ENCODE data around the gene WDR46.
A peak's percentile ranks its signal among the peaks of the same experiment; 100 is the strongest.

Gene WDR46

GRCh38 chr6:33314943-33315792, 26.1 kb upstream of the WDR46 start:
- DNase-seq: no peak
- in situ Hi-C loops (cut with HindIII; ENCODE audit: low pct_ligation_motif_present, low pct_unique_long_range_greater_than_20kb, low sequenced_read_pairs): no loop called here

GRCh38 chr6:33314515-33314942, 25.5 kb upstream of the WDR46 start:
- in situ Hi-C loops (cut with HindIII; ENCODE audit: low pct_ligation_motif_present, low pct_unique_long_range_greater_than_20kb, low sequenced_read_pairs): no loop called here
- DNase-seq: peak; percentile 52

- peak; percentile 74 for DNase-seq
- in situ Hi-C loops (cut with HindIII; ENCODE audit: low pct_ligation_motif_present, low pct_unique_long_range_greater_than_20kb, low sequenced_read_pairs): no loop called here
These were observed 24.9 kb upstream of the WDR46 start, which contains the start of gene TAPBP for GRCh38 chr6:33313709-33314514. Gene TAPBP, minus strand, starts transcription at chr6:33314078. Its CDS starts 37 bp downstream, at chr6:33314041.

GRCh38 chr6:33313105-33313708, 24.2 kb upstream of the WDR46 start:
- DNase-seq: no peak
- in situ Hi-C loops (cut with HindIII; ENCODE audit: low pct_ligation_motif_present, low pct_unique_long_range_greater_than_20kb, low sequenced_read_pairs): no loop called here

GRCh38 chr6:33312361-33313104, 23.5 kb upstream of the WDR46 start:
- in situ Hi-C loops (cut with HindIII; ENCODE audit: low pct_ligation_motif_present, low pct_unique_long_range_greater_than_20kb, low sequenced_read_pairs): no loop called here

GRCh38 chr6:33306356-33306755, 17.3 kb upstream of the WDR46 start:
- in situ Hi-C loops (cut with HindIII; ENCODE audit: low pct_ligation_motif_present, low pct_unique_long_range_greater_than_20kb, low sequenced_read_pairs): no loop called here
- DNase-seq: no peak

More at GRCh38 chr6:33312361-33313104, 23.5 kb upstream of the WDR46 start:
- DNase-seq: peak; percentile 83

GRCh38 chr6:33305052-33305451, 16.0 kb upstream of the WDR46 start:
- no peak for DNase-seq
- in situ Hi-C loops (cut with HindIII; ENCODE audit: low pct_ligation_motif_present, low pct_unique_long_range_greater_than_20kb, low sequenced_read_pairs): no loop called here

GRCh38 chr6:33304216-33304615, 15.2 kb upstream of the WDR46 start:
- no peak for DNase-seq
- in situ Hi-C loops (cut with HindIII; ENCODE audit: low pct_ligation_motif_present, low pct_unique_long_range_greater_than_20kb, low sequenced_read_pairs): no loop called here

GRCh38 chr6:33301877-33302276, 12.8 kb upstream of the WDR46 start:
- in situ Hi-C loops (cut with HindIII; ENCODE audit: low pct_ligation_motif_present, low pct_unique_long_range_greater_than_20kb, low sequenced_read_pairs): no loop called here
- no peak for DNase-seq

- peak; percentile 90 for DNase-seq
- in situ Hi-C loops (cut with HindIII; ENCODE audit: low pct_ligation_motif_present, low pct_unique_long_range_greater_than_20kb, low sequenced_read_pairs): no loop called here
These were observed 10.4 kb upstream of the WDR46 start for GRCh38 chr6:33299237-33299944.

GRCh38 chr6:33298773-33299236, 9.8 kb upstream of the WDR46 start, which contains the start of gene RGL2:
Gene RGL2, minus strand, starts transcription at chr6:33298942. Its CDS starts 332 bp downstream, at chr6:33298610.
- DNase-seq: peak; percentile 56
- in situ Hi-C loops (cut with HindIII; ENCODE audit: low pct_ligation_motif_present, low pct_unique_long_range_greater_than_20kb, low sequenced_read_pairs): no loop called here

- DNase-seq: peak; percentile 78
- in situ Hi-C loops (cut with HindIII; ENCODE audit: low pct_ligation_motif_present, low pct_unique_long_range_greater_than_20kb, low sequenced_read_pairs): no loop called here
These were observed 9.1 kb upstream of the WDR46 start for GRCh38 chr6:33297956-33298772.

GRCh38 chr6:33297406-33297955, 8.4 kb upstream of the WDR46 start:
- DNase-seq: no peak
- in situ Hi-C loops (cut with HindIII; ENCODE audit: low pct_ligation_motif_present, low pct_unique_long_range_greater_than_20kb, low sequenced_read_pairs): no loop called here

- in situ Hi-C loops (cut with HindIII; ENCODE audit: low pct_ligation_motif_present, low pct_unique_long_range_greater_than_20kb, low sequenced_read_pairs): no loop called here
These were observed 7.9 kb upstream of the WDR46 start for GRCh38 chr6:33296797-33297405.

GRCh38 chr6:33295621-33296369, 6.8 kb upstream of the WDR46 start:
- in situ Hi-C loops (cut with HindIII; ENCODE audit: low pct_ligation_motif_present, low pct_unique_long_range_greater_than_20kb, low sequenced_read_pairs): no loop called here
- DNase-seq: no peak

More at GRCh38 chr6:33296797-33297405, 7.9 kb upstream of the WDR46 start:
- no peak for DNase-seq
